ENCODE measurements around the gene RGS7. TPM values are rescaled to one million over a fixed set of nuclear protein-coding genes. Genes with fewer than 3 reads are reported as not detected.

Gene RGS7
- total RNA-seq, 1 experiment from 2014 or later: 0.10 TPM

- Histone ChIP-seq H3K4me1 (ENCODE audit: control insufficient read depth, insufficient read depth, low read length) (no peaks in the 10 kb centered on the region), H3K36me3 (ENCODE audit: control insufficient read depth, insufficient read depth, low read length) (no peaks in the 10 kb centered on the region), H3K4me3 (ENCODE audit: low read depth in 2 of 2, low read length in 2 of 2) (no peak overlapping the region), H3K27ac (ENCODE audit: low read length) (no peak overlapping the region), H3K27me3 (ENCODE audit: control insufficient read depth, insufficient read depth, low read length) (no peaks in the 10 kb centered on the region), H3K9me3 (ENCODE audit: control insufficient read depth, insufficient read depth, low read depth, low read length) (no peaks in the 10 kb centered on the region)
- intact Hi-C loops (cut with micrococcal nuclease; ENCODE audit: unreplicated experiment): no loop called here
- CTCF ChIA-PET: no interaction called here
- POLR2A ChIA-PET: no interaction called here
- ATAC-seq (no peak), DNase-seq (ENCODE audit: low read depth, low spot score) (no peak)
- in situ Hi-C loops (cut with HindIII; ENCODE audit: low pct_unique_long_range_greater_than_20kb, low sequenced_read_pairs): no loop called here
- no peak for TF ChIP-seq POLR2AphosphoS5 (IDR thresholded peaks at IDR 0.05; ENCODE audit: low read depth, low read length)
- TF ChIP-seq TCF7L2 (IDR thresholded peaks at IDR 0.05; ENCODE audit: low read depth, low read length): no peak
- no peak for TF ChIP-seq CTCF (IDR thresholded peaks at IDR 0.05)
- TF ChIP-seq REST (IDR thresholded peaks at IDR 0.05; ENCODE audit: insufficient read depth in 1 of 2, low read depth in 2 of 2, low read length in 1 of 2): no peak
- no peak for TF ChIP-seq SIN3A (IDR thresholded peaks at IDR 0.05; ENCODE audit: borderline replicate concordance, insufficient read depth, low read depth, low read length)
- no TSS peak for BruUV-seq (replicated peaks)
These were observed 211.1 kb downstream of the RGS7 start for GRCh38 chr1:241145881-241146280.

GRCh38 chr1:241143765-241144442 lies 213.1 kb downstream of the RGS7 start:
- no peaks in the 10 kb centered on the region for H3K27me3 ChIP-seq (ENCODE audit: control insufficient read depth, insufficient read depth, low read length)
- H3K36me3 ChIP-seq (ENCODE audit: control insufficient read depth, insufficient read depth, low read length): no peaks in the 10 kb centered on the region
- H3K9me3 ChIP-seq (ENCODE audit: control insufficient read depth, insufficient read depth, low read depth, low read length): no peaks in the 10 kb centered on the region
- intact Hi-C loops (cut with micrococcal nuclease; ENCODE audit: unreplicated experiment) (no loop called here), in situ Hi-C loops (cut with HindIII; ENCODE audit: low pct_unique_long_range_greater_than_20kb, low sequenced_read_pairs) (no loop called here)
- H3K4me1 ChIP-seq (ENCODE audit: control insufficient read depth, insufficient read depth, low read length): no peaks in the 10 kb centered on the region
- no peak overlapping the region for H3K4me3 ChIP-seq (ENCODE audit: low read depth in 2 of 2, low read length in 2 of 2)
- ATAC-seq (no peak), DNase-seq (ENCODE audit: low read depth, low spot score) (no peak)
- H3K27ac ChIP-seq (ENCODE audit: low read length): no peak overlapping the region
- POLR2A ChIA-PET: no interaction called here
- TF ChIP-seq CTCF (IDR thresholded peaks at IDR 0.05) (no peak), TCF7L2 (IDR thresholded peaks at IDR 0.05; ENCODE audit: low read depth, low read length) (no peak), SIN3A (IDR thresholded peaks at IDR 0.05; ENCODE audit: borderline replicate concordance, insufficient read depth, low read depth, low read length) (no peak)
- no TSS peak for BruUV-seq (replicated peaks)
- CTCF ChIA-PET: no interaction called here
